ENCODE measurements around the gene UBE2N. TPM values are rescaled to one million over a fixed set of nuclear protein-coding genes. Genes with fewer than 3 reads are reported as not detected.

Gene UBE2N
- polyA plus RNA-seq, 1 experiment, result 159 TPM

DNA sequence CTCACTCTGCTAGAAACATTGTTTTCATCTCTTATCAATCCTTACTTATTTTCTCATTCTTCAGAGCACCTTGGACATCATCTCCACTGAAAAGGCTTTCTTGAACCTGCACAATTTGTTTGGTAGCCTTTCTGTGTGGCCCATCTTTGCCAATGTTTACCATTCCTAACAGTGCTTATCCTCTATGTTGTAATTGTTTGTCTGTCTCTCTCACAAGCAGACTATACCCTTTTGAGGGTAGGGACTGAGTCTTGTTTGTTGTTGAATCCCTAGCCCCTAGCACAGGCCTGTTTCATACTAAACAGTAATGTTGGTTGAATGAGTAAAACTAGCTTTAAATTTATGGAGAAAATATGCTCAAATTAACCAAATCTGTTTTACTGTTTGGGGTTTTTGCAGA lies 34.8 kb upstream of the UBE2N start:
- POLR2A ChIA-PET, result interaction anchor here (0.6 kb wide), 1 partner anchor 10 kb away, joined by 11 read pairs; no protein-coding TSS in a partner anchor
- CTCF ChIA-PET, result interaction anchor here (0.6 to 2.9 kb wide), 3 partner anchors 9 to 626 kb away, joined by 3 to 14 read pairs (median 4); partner anchors contain the start of gene MRPL42
- no peak overlapping the region for H3K27ac ChIP-seq (ENCODE audit: low read depth, low read length)
- TF ChIP-seq, protein P1, sequence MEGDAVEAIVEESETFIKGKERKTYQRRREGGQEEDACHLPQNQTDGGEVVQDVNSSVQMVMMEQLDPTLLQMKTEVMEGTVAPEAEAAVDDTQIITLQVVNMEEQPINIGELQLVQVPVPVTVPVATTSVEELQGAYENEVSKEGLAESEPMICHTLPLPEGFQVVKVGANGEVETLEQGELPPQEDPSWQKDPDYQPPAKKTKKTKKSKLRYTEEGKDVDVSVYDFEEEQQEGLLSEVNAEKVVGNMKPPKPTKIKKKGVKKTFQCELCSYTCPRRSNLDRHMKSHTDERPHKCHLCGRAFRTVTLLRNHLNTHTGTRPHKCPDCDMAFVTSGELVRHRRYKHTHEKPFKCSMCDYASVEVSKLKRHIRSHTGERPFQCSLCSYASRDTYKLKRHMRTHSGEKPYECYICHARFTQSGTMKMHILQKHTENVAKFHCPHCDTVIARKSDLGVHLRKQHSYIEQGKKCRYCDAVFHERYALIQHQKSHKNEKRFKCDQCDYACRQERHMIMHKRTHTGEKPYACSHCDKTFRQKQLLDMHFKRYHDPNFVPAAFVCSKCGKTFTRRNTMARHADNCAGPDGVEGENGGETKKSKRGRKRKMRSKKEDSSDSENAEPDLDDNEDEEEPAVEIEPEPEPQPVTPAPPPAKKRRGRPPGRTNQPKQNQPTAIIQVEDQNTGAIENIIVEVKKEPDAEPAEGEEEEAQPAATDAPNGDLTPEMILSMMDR (IDR thresholded peaks at IDR 0.05; ENCODE audit: low read depth, low read length), result no peak
- no peak for DNase-seq (ENCODE audit: low read depth, low spot score)
- H3K27me3 ChIP-seq (ENCODE audit: control insufficient read depth, insufficient read depth, low read length), result no peaks in the 10 kb centered on the region
- H3K4me3 ChIP-seq (ENCODE audit: low read depth, low read length), result no peak overlapping the region
- no peaks in the 10 kb centered on the region for H3K9me3 ChIP-seq (ENCODE audit: control insufficient read depth, insufficient read depth, low read length)

GRCh38 chr12:93469386-93469785 lies 27.6 kb upstream of the UBE2N start:
- Histone ChIP-seq H3K9me3 (ENCODE audit: control insufficient read depth, insufficient read depth, low read length) (no peaks in the 10 kb centered on the region; the same call in 1 of the 2 replicates), H3K27ac (ENCODE audit: low read depth, low read length) (no peak overlapping the region), H3K4me3 (ENCODE audit: low read depth, low read length) (no peak overlapping the region), H3K27me3 (ENCODE audit: control insufficient read depth, insufficient read depth, low read length) (no peaks in the 10 kb centered on the region)
- ChIA-PET CTCF (interaction anchor here (1.1 kb wide), 1 partner anchor 12 kb away, joined by 3 read pairs; no protein-coding TSS in a partner anchor), POLR2A (no interaction called here)
- DNase-seq (ENCODE audit: low read depth, low spot score), result no peak
- TF ChIP-seq, protein P1 (IDR thresholded peaks at IDR 0.05; ENCODE audit: low read depth, low read length), result no peak

GRCh38 chr12:93468008-93468371 lies 26.2 kb upstream of the UBE2N start:
- POLR2A ChIA-PET, result interaction anchor here (0.6 kb wide), 1 partner anchor 608 kb away, joined by 3 read pairs; no protein-coding TSS in a partner anchor
- no peaks in the 10 kb centered on the region for H3K27me3 ChIP-seq (ENCODE audit: control insufficient read depth, insufficient read depth, low read length)
- no peak for DNase-seq (ENCODE audit: low read depth, low spot score)
- TF ChIP-seq, protein P1 (IDR thresholded peaks at IDR 0.05; ENCODE audit: low read depth, low read length), result no peak
- H3K27ac ChIP-seq (ENCODE audit: low read depth, low read length), result peak overlapping the region; percentile 93
- H3K4me3 ChIP-seq (ENCODE audit: low read depth, low read length), result peak overlapping the region; percentile 97
- CTCF ChIA-PET, result interaction anchor here (0.8 to 1.9 kb wide), 5 partner anchors 10 to 481 kb away, joined by 3 to 14 read pairs (median 4); no protein-coding TSS in a partner anchor
- no peaks in the 10 kb centered on the region; the same call in 1 of the 2 replicates for H3K9me3 ChIP-seq (ENCODE audit: control insufficient read depth, insufficient read depth, low read length)

GRCh38 chr12:93467351-93468007 lies 25.7 kb upstream of the UBE2N start, which contains the start of gene MRPL42:
Gene MRPL42, plus strand, starts transcription at chr12:93467514. Its CDS starts 1,772 bp downstream, at chr12:93469286.
- POLR2A ChIA-PET, result interaction anchor here (0.6 to 0.7 kb wide), 3 partner anchors 9 to 608 kb away, joined by 3 to 11 read pairs (median 3); no protein-coding TSS in a partner anchor
- Histone ChIP-seq H3K27ac (ENCODE audit: low read depth, low read length) (peak within 1 kb of the TSS; percentile 93), H3K9me3 (ENCODE audit: control insufficient read depth, insufficient read depth, low read length) (no peaks in the 10 kb centered on the region; the same call in 1 of the 2 replicates), H3K27me3 (ENCODE audit: control insufficient read depth, insufficient read depth, low read length) (no peaks in the 10 kb centered on the region), H3K4me3 (ENCODE audit: low read depth, low read length) (peak within 1 kb of the TSS; percentile 97)
- CTCF ChIA-PET, result interaction anchor here (0.6 to 1.9 kb wide), 8 partner anchors 10 to 480 kb away, joined by 3 to 14 read pairs (median 4); no protein-coding TSS in a partner anchor
- TF ChIP-seq, protein P1 (IDR thresholded peaks at IDR 0.05; ENCODE audit: low read depth, low read length), result peak; percentile 85
- DNase-seq (ENCODE audit: low read depth, low spot score), result peak; percentile 62
